Small intestine (tissue), 7 donors: ENCODE data around the gene AADACL4. TPM values are rescaled to one million over a fixed set of nuclear protein-coding genes. Genes with fewer than 3 reads are reported as not detected.

ENCODE experiments used
- DNase-seq, 2 donors: peaks; one replicate each; pipeline versions ENCODE4 v3.0.0 to v3.0.0-alpha.2; 2013
- FAIRE-seq: peaks from 2 replicates; lab custom pipeline; 2012; peaks lifted over from hg19 to GRCh38; lab: Jason Lieb, UNC
- H3K27ac ChIP-seq, 3 donors: one replicate each; pipeline ENCODE4 v1.5.1; 2013; ENCODE audit warnings: low read length in 2 of 3, mild to moderate bottlenecking in 2 of 3, control low read depth in 1 of 3, inconsistent platforms in 1 of 3, low read depth in 1 of 3, moderate library complexity in 1 of 3
- H3K27me3 ChIP-seq, 3 donors: one replicate each; pipeline ENCODE4 v1.6.1; 2013; ENCODE audit warnings: low read length in 3 of 3, inconsistent platforms in 1 of 3; ENCODE audit not compliant: control insufficient read depth in 3 of 3, insufficient read depth in 3 of 3
- H3K36me3 ChIP-seq, 3 donors: one replicate each; pipeline ENCODE4 v1.6.1; 2013; ENCODE audit warnings: low read length in 3 of 3, inconsistent platforms in 1 of 3, low read depth in 1 of 3, mild to moderate bottlenecking in 1 of 3, moderate library complexity in 1 of 3; ENCODE audit not compliant: control insufficient read depth in 3 of 3, insufficient read depth in 2 of 3
- H3K4me1 ChIP-seq, 3 donors: one replicate each; pipeline ENCODE4 v1.6.1; 2013; ENCODE audit warnings: low read length in 2 of 3, inconsistent platforms in 1 of 3, low read depth in 1 of 3, mild to moderate bottlenecking in 1 of 3, moderate library complexity in 1 of 3; ENCODE audit not compliant: control insufficient read depth in 3 of 3, insufficient read depth in 2 of 3
- H3K4me3 ChIP-seq, 3 donors: one replicate each; pipeline ENCODE4 v1.5.1; 2013; ENCODE audit warnings: low read length in 3 of 3, control low read depth in 1 of 3, inconsistent platforms in 1 of 3, low read depth in 1 of 3, mild to moderate bottlenecking in 1 of 3, moderate library complexity in 1 of 3
- H3K9me3 ChIP-seq, 2 donors: one replicate each; pipeline ENCODE4 v1.6.1; 2013; ENCODE audit warnings: low read depth in 1 of 2, low read length in 1 of 2; ENCODE audit not compliant: control insufficient read depth in 2 of 2, insufficient read depth in 1 of 2
- WGBS, 3 donors: extraction: QIAGEN DNeasy Blood & Tissue Kit; methylation state at CpG; one replicate each; pipeline ENCODE4 v1.1.7; 2013; 5-methylcytosine and 5-hydroxymethylcytosine counted together
- polyA plus RNA-seq, 4 donors: library from polyadenylated mRNA; stranded (reverse) in 3 of 4; unstranded in 1 of 4; fragments of 200-250 nt in 3 of 4; fragments of 120-200 nt in 1 of 4; gene quantifications; one replicate each; pipeline versions ENCODE4 v1.2.1 to v1.2.3, GENCODE V29; 2013
- donor health status: healthy with polysubstance abuse.
- donor health status: control.
- donor health status: control.
- donor health status: Bipolar disorder and iron deficiency.
- donor health status: healthy.

AADACL4 gene
- polyA plus RNA-seq, 4 donors, result not detected

DNA sequence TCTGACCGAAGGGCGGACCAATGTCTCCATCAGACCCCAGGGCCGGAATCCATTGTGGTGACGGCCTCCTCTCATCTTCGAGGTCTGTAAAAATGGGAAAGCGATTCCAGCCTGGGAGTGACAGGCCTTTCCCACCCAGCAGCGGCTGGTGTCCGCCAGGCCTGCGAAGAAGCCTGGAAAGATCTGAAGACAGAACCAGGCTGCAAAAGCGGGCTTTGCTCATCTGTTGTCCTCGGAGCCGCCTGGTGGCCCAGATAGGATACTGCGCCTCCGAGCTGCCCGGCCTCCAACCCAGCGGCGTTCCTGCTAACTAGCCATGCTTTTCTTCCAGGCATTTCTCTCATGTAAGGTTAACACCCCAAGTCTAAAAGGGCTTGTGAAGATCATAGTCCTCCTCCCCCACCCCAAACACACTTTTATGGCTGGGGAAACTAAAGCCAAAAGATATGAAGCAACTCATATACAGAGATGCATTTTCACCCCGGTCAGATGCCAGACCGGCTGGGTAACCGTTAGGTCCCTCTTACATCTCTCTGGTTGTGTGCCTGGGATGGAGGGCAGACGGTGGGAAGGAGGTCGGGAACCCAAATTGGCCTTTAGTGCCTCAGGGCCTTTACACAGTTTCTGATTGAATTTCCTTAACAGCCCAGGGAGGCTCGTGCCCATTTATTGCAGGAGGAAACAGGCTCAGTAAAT is 23.9 kb upstream of the AADACL4 start:
- WGBS, 3 donors, result 5 to 10% (median 10%) methylated on average over 23 of the region's 23 CpGs
- H3K36me3 ChIP-seq, result no peaks in the 10 kb centered on the region
- FAIRE-seq, result no peak
- peak overlapping the region in 2 of 3 donors; percentile 70 to 88 for H3K4me3 ChIP-seq
- no peaks in the 10 kb centered on the region for H3K9me3 ChIP-seq
- DNase-seq, result peak; percentile 86 to 90
- H3K4me1 ChIP-seq, result peaks cover 0 to 9% (median under 1%) of the 10 kb centered on the region in 3 donors
- no peaks in the 10 kb centered on the region for H3K27me3 ChIP-seq
- H3K27ac ChIP-seq, result peak overlapping the region; percentile 92 to 98 (median 95)

DNA sequence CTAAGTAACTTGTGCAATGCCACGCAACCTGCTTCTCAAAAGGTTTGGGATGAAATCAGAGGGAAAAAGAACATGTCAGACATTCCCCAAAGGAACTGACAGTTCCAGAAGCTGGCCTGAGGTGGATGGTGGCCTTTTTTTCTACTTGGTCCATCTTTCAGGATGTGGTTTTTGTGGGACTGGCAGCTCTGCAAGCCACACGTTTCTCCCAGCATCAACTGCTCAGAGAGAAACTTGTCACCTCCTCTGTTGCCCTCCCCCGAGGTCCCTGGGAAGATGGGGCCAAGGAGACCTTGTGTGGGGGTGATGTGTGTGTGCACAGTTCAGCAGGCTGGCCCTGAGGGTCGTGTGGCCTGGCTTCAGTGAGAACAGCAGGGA is 23.4 kb upstream of the AADACL4 start:
- Histone ChIP-seq H3K9me3 (no peaks in the 10 kb centered on the region), H3K36me3 (no peaks in the 10 kb centered on the region), H3K4me1 (peaks cover 0 to 7% (median 0%) of the 10 kb centered on the region in 3 donors), H3K4me3 (no peak overlapping the region), H3K27ac (no peak overlapping the region), H3K27me3 (no peaks in the 10 kb centered on the region)
- DNase-seq (peak in 1 of 2 donors; percentile 20), FAIRE-seq (no peak)
- 46 to 54% (median 48%) methylated on average over 4 of the region's 4 CpGs for WGBS, 3 donors

GRCh38 chr1:12620931-12621330 is 23.0 kb upstream of the AADACL4 start:
- no peaks in the 10 kb centered on the region for H3K27me3 ChIP-seq
- DNase-seq (no peak), FAIRE-seq (no peak)
- no peaks in the 10 kb centered on the region for H3K9me3 ChIP-seq
- H3K27ac ChIP-seq, result no peak overlapping the region
- no peaks in the 10 kb centered on the region for H3K36me3 ChIP-seq
- H3K4me3 ChIP-seq, result no peak overlapping the region
- 93 to 95% (median 95%) methylated on average over 8 of the region's 8 CpGs for WGBS, 3 donors
- H3K4me1 ChIP-seq, result peaks cover 0 to 7% (median 0%) of the 10 kb centered on the region in 3 donors

- Histone ChIP-seq H3K36me3 (no peaks in the 10 kb centered on the region), H3K9me3 (no peaks in the 10 kb centered on the region), H3K4me3 (no peak overlapping the region), H3K27ac (peak overlapping the region in 1 of 3 donors; percentile 17), H3K27me3 (no peaks in the 10 kb centered on the region), H3K4me1 (peaks cover 0 to 7% (median 0%) of the 10 kb centered on the region in 3 donors)
- 76 to 82% (median 81%) methylated on average over 15 of the region's 15 CpGs for WGBS, 3 donors
- no peak for FAIRE-seq
- DNase-seq, result no peak
Measured at GRCh38 chr1:12621346-12622335, 22.2 kb upstream of the AADACL4 start.

DNA sequence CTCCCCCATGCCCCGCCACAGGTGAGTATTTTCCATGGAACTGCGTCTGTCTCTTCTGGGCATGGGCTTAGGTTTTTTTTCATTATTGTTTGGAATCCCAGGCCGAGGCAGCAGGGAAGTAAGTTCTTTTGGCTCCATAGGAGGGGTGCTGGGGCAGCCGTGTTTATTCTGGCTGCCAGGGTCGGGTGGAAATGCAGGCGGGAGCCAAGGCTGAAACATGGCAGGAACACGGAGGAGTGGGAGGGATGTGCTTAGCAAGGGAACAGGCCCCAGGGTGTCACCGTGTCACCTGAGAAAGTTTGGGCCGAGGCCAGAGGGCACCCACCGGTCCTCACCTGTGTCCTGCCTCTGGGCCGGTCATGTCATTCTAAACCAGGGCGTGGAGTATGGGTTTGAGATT is 21.4 kb upstream of the AADACL4 start:
- FAIRE-seq (no peak), DNase-seq (no peak)
- Histone ChIP-seq H3K27ac (peak overlapping the region in 1 of 3 donors; percentile 17), H3K27me3 (no peaks in the 10 kb centered on the region), H3K9me3 (no peaks in the 10 kb centered on the region), H3K4me3 (no peak overlapping the region), H3K4me1 (peaks cover 0 to 7% (median 0%) of the 10 kb centered on the region in 3 donors), H3K36me3 (no peaks in the 10 kb centered on the region)
- 74 to 83% (median 76%) methylated on average over 12 of the region's 12 CpGs for WGBS, 3 donors

DNA sequence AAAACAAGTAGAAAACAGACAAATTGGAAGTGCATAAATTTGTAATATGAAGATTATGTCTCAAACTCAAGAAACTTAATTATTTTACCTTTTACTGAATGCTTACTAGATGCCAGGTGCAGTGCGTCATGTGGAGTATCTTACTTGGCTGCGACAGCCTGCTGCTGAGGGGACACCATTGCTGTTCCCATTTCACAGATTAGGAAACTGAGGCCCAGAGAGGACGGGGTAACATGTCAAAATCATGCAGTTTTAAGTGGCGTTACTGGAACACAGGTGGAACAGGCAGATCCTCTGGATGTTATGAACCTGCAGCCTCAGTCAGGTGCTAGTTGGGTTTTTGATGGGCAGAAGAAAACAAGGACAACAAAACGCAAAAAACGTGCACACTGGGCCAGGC is 18.6 kb upstream of the AADACL4 start:
- no peaks in the 10 kb centered on the region for H3K36me3 ChIP-seq
- H3K4me3 ChIP-seq, result no peak overlapping the region
- DNase-seq (no peak), FAIRE-seq (no peak)
- no peak overlapping the region for H3K27ac ChIP-seq
- no peaks in the 10 kb centered on the region for H3K4me1 ChIP-seq
- no peaks in the 10 kb centered on the region for H3K27me3 ChIP-seq
- H3K9me3 ChIP-seq, result no peaks in the 10 kb centered on the region
- 88 to 90% (median 89%) methylated on average over 6 of the region's 6 CpGs for WGBS, 3 donors

GRCh38 chr1:12626888-12627287 is 17.0 kb upstream of the AADACL4 start:
- H3K27ac ChIP-seq, result no peak overlapping the region
- 63 to 69% (median 63%) methylated on average over 4 of the region's 4 CpGs for WGBS, 3 donors
- DNase-seq, result no peak
- no peaks in the 10 kb centered on the region for H3K27me3 ChIP-seq
- no peaks in the 10 kb centered on the region for H3K9me3 ChIP-seq
- no peak overlapping the region for H3K4me3 ChIP-seq
- H3K4me1 ChIP-seq, result no peaks in the 10 kb centered on the region
- H3K36me3 ChIP-seq, result no peaks in the 10 kb centered on the region
- no peak for FAIRE-seq

GRCh38 chr1:12627296-12627695 is 16.6 kb upstream of the AADACL4 start:
- DNase-seq, result no peak
- Histone ChIP-seq H3K4me3 (no peak overlapping the region), H3K4me1 (no peaks in the 10 kb centered on the region), H3K27ac (no peak overlapping the region), H3K9me3 (no peaks in the 10 kb centered on the region), H3K27me3 (no peaks in the 10 kb centered on the region), H3K36me3 (no peaks in the 10 kb centered on the region)
- FAIRE-seq, result no peak
- 86 to 88% (median 88%) methylated on average over 5 of the region's 5 CpGs for WGBS, 3 donors
